Measurements from ENCODE around the gene CCNB2.
"Not testable (repeated sequence)": the region's sequence is repeated elsewhere in the genome, so short reads cannot be mapped to it uniquely, and the experiment has no call there.

The CCNB2 gene

DNA sequence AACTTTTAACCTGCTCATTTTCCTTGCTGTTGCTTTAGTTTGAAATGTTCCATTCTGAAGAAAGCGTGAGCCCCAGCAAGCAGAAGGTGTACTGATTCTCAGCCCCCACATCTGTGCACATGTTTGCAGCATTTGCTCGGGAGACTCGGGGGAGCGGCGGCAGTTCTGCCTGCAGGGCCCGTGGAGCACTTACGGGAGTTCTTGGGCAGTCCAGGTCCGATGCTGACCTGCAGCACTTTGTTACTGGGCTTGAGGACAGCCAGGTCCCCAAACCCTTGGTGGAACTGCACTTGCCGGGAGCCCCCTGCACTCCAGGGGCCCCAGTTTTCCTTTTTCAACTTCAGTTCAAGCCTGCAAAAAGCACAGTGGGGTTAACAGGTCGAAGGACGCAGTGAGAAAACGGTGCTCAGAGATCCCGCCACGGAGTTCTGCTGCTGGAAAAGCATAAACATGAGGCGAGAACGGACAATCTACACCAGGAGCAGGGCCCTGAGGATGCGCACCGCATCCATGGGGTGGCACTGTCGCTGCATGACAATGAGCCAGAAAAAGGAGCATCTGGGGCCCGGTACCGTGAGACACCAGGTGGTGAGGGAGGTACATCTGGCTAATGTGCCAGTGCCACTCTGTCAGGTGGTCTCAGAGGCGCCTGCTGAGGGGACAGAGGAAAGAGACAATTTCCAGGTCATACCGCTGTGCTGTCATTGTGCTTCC is 56.1 kb downstream of the CCNB2 start:
- TF ChIP-seq, protein P1, sequence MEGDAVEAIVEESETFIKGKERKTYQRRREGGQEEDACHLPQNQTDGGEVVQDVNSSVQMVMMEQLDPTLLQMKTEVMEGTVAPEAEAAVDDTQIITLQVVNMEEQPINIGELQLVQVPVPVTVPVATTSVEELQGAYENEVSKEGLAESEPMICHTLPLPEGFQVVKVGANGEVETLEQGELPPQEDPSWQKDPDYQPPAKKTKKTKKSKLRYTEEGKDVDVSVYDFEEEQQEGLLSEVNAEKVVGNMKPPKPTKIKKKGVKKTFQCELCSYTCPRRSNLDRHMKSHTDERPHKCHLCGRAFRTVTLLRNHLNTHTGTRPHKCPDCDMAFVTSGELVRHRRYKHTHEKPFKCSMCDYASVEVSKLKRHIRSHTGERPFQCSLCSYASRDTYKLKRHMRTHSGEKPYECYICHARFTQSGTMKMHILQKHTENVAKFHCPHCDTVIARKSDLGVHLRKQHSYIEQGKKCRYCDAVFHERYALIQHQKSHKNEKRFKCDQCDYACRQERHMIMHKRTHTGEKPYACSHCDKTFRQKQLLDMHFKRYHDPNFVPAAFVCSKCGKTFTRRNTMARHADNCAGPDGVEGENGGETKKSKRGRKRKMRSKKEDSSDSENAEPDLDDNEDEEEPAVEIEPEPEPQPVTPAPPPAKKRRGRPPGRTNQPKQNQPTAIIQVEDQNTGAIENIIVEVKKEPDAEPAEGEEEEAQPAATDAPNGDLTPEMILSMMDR (IDR thresholded peaks at IDR 0.05; ENCODE audit: low read depth, low read length, missing control alignments) = peak; percentile 27
- DNase-seq (ENCODE audit: low read depth) = no peak
- no peak overlapping the region for H3K4me3 ChIP-seq (ENCODE audit: low read depth, low read length)

GRCh38 chr15:59162080-59162479 is 57.1 kb downstream of the CCNB2 start:
- not testable (repeated sequence) for DNase-seq (ENCODE audit: low read depth); H3K4me3 ChIP-seq (ENCODE audit: low read depth, low read length)

- DNase-seq (ENCODE audit: low read depth) = no peak
- TF ChIP-seq, protein P1 (IDR thresholded peaks at IDR 0.05; ENCODE audit: low read depth, low read length, missing control alignments) = no peak
- no peak overlapping the region for H3K4me3 ChIP-seq (ENCODE audit: low read depth, low read length)
Measured at GRCh38 chr15:59165726-59166125, 60.8 kb downstream of the CCNB2 start.

GRCh38 chr15:59166166-59166565 is 61.2 kb downstream of the CCNB2 start:
- TF ChIP-seq, protein P1 (IDR thresholded peaks at IDR 0.05; ENCODE audit: low read depth, low read length, missing control alignments) = no peak
- DNase-seq (ENCODE audit: low read depth) = no peak
- H3K4me3 ChIP-seq (ENCODE audit: low read depth, low read length) = no peak overlapping the region

GRCh38 chr15:59166601-59167265 is 61.8 kb downstream of the CCNB2 start:
- no peak for DNase-seq (ENCODE audit: low read depth)
- TF ChIP-seq, protein P1 (IDR thresholded peaks at IDR 0.05; ENCODE audit: low read depth, low read length, missing control alignments) = no peak
- no peak overlapping the region for H3K4me3 ChIP-seq (ENCODE audit: low read depth, low read length)

GRCh38 chr15:59168536-59168935 is 63.6 kb downstream of the CCNB2 start:
- no peak for DNase-seq (ENCODE audit: low read depth)

DNA sequence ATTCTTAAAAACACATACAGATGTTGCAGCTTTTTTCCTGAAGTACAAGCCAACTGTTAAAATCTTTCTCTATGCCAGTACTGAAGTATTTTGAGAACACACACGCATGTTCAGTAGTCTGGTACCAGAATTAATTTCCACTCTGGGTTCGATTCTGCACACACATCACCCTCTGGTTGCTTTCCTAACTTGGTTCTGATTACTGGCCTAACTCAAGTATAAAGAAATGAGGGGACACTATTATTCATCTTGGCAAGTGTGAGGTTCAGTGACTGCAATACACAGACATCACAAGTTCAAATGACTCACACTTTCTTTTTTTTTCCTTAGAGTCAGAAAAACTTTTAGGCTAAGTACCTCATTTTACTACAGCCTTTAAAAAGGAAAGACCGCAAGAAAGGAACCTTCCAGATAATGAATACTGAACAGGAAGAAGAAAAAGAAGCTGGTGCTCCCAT is 64.3 kb downstream of the CCNB2 start:
- no peak for DNase-seq (ENCODE audit: low read depth)
- TF ChIP-seq, protein P1 (IDR thresholded peaks at IDR 0.05; ENCODE audit: low read depth, low read length, missing control alignments) = no peak

More at GRCh38 chr15:59168536-59168935, 63.6 kb downstream of the CCNB2 start:
- H3K4me3 ChIP-seq (ENCODE audit: low read depth, low read length) = no peak overlapping the region
- TF ChIP-seq, protein P1 (IDR thresholded peaks at IDR 0.05; ENCODE audit: low read depth, low read length, missing control alignments) = no peak

More for the DNA sequence above, 64.3 kb downstream of the CCNB2 start:
- H3K4me3 ChIP-seq (ENCODE audit: low read depth, low read length) = no peak overlapping the region
